ENCODE data around the gene MLLT6.

The MLLT6 gene

GRCh38 chr17:38704606-38705522 is at the start of gene MLLT6:
TSS of gene MLLT6 (plus strand) at chr17:38705273. CDS start at chr17:38705633, 360 bp downstream.
- DNase-seq (ENCODE audit: low read depth, low spot score): no peak

DNA sequence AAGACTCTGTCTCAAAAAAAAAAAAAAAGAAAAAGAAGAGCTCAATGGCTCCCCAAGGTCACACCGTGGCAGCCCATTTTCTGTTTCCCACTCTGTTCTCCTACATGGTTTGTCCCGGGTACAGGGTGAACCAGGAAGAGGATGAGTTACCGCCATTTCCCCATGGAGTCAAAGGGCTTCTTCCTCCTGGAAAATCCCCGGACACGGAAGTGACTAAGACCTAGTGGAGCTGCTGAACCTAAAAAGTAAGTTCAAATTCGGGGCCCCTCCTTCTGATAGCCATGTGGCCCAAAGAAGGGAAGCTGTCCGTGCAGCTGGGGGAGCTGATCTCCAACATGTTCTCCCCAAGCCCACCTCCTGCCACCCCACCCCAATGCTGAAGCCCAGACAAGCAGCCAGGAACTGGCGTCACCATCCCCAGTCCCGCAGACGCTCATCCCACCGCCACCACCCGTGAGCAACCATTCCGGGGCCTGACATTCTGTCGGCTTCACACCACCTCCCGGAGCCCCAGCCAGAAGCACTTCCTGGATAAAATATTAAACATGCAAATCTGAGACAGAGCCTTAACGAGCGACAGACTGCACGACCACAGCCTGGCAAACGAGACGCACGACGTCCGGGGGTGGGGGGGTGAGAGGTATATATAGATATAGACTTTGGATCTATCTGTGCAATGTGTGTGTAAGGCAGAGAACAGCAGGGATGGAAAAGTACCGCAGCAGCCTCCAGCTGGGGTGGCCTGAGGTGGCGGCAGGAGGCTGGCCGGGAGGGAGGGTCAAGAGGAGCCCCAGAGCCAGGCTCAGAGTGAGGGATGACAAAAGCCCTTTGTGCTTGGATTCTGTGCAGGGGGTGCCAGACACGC is 47.9 kb upstream of the MLLT6 start:
- no peak for DNase-seq (ENCODE audit: low read depth, low spot score)

- DNase-seq (ENCODE audit: low read depth, low spot score): no peak
These were observed 47.0 kb upstream of the MLLT6 start for GRCh38 chr17:38657824-38658740.

DNA sequence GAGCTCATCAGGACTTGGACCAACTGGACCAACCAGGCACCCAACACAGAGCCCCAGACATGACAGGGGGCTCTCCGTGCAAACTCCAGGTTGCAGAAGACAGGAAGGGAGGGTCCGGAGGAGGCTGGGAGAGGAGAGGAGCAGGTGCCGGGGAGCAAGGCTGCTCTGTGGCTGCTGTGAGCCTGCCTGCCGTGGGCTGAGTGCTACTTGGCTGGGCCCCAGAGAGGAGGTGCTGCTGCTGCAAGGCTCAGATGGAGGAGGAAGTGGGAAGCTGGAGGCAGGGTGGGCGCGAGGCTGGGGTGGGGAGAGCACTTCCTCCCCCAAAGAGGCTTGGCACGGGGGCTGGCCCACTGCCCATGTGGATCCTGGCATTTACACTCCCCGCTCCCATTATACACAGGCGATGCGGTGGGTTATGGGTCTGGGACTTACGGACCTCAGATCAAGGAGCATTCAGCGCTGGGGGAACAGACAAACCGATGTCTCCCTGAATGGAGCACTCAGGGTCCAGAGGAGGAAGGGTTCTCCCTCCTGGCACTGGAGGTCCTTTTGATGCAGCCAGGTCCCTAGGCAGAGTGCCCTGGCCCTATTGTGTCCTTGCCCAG is 46.2 kb upstream of the MLLT6 start:
- DNase-seq (ENCODE audit: low read depth, low spot score): no peak

DNA sequence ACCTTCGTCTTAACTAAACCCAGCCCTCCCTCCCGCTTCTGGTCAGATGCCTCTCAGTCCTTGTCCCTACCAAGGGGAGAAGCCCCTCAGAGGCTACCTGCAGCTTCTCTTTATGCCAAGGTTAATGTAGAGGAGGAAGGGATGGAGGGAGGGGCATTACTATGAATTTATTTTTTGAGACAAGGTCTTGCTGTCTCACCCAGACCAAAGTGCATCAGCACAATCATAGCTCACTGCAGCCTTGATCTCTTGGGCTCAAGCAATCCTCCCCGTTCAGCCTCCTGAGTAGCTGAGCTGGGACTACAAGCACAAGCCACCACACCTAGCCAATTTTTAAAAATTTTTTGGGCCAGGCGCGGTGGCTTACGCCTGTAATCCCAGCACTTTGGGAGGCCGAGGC is 45.7 kb upstream of the MLLT6 start:
- DNase-seq (ENCODE audit: low read depth, low spot score): no peak

- no peak for DNase-seq (ENCODE audit: low read depth, low spot score)
These were observed 44.7 kb upstream of the MLLT6 start for GRCh38 chr17:38660097-38661025.

DNA sequence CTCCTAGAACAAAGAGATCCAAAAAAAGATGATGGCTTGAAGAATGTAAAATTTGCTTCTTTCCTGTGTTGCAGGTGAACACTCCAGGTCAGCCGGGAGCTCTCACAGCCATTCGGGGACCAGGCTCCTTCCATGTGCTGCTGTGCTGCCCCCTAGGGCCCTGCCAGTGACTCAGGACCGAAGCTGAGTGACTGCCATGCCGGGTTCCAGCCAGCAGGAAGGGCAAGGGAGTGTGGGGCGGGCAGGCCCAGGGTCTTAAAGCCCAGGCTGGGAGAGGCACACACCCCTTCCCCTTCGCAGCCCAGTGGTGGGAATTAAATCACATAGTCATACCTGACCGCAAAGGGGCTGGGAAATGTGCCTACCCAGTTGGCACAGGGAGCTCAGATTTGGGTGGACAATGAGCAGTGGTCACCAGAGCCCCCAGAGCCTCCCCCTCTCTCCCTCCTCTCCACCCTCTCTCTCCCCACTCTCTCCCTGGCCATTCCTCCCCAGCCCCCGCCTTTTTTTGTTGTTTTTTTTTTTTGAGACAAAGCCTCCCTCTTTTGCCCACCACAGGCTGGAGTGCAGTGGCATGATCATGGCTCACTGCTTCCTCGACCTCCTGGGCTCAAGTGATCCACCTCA is 41.8 kb upstream of the MLLT6 start:
- no peak for DNase-seq (ENCODE audit: low read depth, low spot score)

- no peak for DNase-seq (ENCODE audit: low read depth, low spot score)
These were observed 41.0 kb upstream of the MLLT6 start for GRCh38 chr17:38663964-38664644.

GRCh38 chr17:38667099-38667786 is 37.8 kb upstream of the MLLT6 start:
- peak; percentile 31 for DNase-seq (ENCODE audit: low read depth, low spot score)

GRCh38 chr17:38667787-38668122 is 37.3 kb upstream of the MLLT6 start:
- DNase-seq (ENCODE audit: low read depth, low spot score): no peak

DNA sequence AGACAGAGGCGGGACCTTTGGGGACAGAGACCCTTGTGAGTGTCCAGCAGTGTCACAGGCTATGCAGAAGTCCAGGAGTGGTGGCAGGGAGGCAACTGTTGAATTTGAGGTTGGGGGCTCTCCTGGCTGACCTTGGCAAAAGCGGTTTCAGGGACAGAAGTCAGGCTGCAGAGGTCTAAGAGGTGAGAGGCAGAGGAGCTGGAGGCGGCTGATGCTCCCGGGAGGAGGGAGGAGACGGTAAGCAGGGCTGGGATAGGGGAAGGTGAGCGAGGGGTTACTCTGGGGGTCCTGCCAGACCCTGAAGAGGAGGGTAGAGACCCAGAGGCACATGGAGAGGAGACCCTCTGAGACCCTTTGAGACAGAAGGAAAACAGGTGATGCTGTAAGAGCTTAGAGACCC is 35.6 kb upstream of the MLLT6 start:
- no peak for DNase-seq (ENCODE audit: low read depth, low spot score)

DNA sequence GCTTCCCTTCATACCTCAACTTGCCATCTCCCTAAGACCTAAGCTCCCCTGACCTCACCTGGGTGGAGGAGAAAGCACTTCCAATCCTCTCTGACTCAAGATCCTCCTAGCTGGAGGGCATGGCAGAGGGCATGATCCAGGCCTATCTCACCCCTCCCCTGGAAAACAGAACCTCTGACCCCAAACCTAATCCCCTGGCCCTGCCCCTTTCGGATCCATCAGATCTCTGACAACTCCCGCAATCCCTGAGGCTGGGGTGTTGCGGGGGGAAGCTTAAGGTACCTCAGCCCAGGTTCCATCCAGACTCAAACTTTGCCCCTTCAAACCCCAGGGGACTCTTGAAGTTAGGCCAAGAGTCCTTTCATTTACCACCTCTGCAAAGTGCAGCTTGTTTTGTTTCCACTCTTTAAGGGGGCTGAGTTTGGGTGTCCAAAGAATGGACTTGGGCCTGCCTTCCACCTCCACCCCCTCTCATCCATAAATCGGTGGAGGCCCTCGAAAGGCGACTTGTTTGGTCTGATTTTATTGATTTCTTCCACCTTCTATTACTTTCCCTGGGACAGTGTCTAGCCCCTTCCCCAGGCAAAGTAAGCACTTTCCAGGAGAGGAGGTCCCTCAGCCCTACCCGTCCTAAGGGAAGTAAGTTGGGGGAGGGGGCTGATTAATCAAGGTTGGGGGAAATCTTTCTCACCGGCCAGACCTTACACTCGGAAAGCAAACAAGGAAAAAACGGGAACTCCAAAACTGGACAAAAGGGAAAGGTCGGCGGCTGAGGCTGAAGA is 32.9 kb upstream of the MLLT6 start:
- DNase-seq (ENCODE audit: low read depth, low spot score): no peak

DNA sequence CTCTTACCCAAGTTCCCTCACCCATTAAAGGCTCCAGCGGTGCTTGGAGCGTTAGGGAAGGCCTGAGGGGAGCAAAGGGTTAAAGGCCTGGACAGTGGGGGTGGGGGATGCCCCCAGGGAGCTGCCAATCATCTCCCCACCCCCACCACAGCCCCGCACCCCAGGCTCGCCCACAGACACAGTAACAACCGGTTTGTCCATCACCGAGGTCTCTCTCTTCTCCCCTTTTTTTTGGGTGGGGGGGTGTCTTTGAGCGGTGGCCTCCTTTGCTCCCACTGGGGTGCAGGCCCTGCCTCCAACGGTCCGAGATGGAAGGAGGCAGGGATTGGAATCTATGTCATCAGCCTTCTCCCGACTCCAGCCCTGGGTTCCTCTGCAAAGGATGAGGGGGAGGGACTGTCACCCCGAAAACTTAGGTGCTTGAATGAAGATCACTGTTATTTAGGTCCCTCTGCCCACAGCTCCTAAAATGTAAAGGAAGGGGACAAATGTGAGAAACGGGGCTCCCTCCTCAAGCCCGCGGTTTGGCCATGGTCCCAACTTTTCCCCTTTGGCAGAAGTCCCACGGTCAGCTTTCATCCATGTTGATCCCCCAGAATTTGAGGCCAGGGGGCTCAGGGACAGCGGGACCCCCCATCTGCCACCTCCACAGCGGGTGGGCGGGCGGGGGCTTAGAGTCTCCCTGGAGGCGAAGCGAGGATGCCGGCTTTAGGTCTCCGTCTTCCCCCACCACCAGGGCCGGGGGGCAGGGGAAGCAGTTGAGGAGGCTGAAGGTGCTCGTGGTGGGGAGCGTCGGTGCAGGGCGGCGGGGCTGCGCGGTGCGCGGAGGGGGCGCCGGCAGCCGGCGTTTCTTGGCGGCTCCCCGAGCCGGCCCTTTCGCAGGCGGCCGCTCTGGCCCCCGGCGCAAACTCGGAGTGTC is 32.0 kb upstream of the MLLT6 start:
- DNase-seq (ENCODE audit: low read depth, low spot score): no peak

- no peak for DNase-seq (ENCODE audit: low read depth, low spot score)
These were observed 31.4 kb upstream of the MLLT6 start for GRCh38 chr17:38673707-38674013.

GRCh38 chr17:38674014-38674748 is 30.9 kb upstream of the MLLT6 start:
- no peak for DNase-seq (ENCODE audit: low read depth, low spot score)
